Ascending aorta (tissue), 2 donors: Measurements from ENCODE around the gene MAP3K21. TPM values are rescaled to one million over a fixed set of nuclear protein-coding genes. Genes with fewer than 3 reads are reported as not detected.
A peak's percentile ranks its signal among the peaks of the same experiment; 100 is the strongest.

Experiments
- DNase-seq, 2 donors: peaks; one replicate each; pipeline ENCODE4 v3.0.0-alpha.2; 2019; ENCODE audit warnings: low spot score in 2 of 2
- H3K27ac ChIP-seq, 2 donors: fragments of 200-600 bp; sonication (generic); one replicate each; pipeline ENCODE4 v1.5.1; 2016 to 2017; ENCODE audit warnings: mild to moderate bottlenecking in 1 of 2
- H3K27me3 ChIP-seq: fragments of 200-600 bp; sonication (generic); one replicate; pipeline ENCODE4 v1.5.1; 2017
- H3K36me3 ChIP-seq, 2 donors: fragments of 200-600 bp; sonication (generic); one replicate each; pipeline ENCODE4 v1.5.1; 2016
- H3K4me1 ChIP-seq, 2 donors: fragments of 200-600 bp; sonication (generic); one replicate each; pipeline ENCODE4 v1.5.1; 2016 to 2017; ENCODE audit warnings: mild to moderate bottlenecking in 1 of 2
- H3K4me3 ChIP-seq, 2 donors: fragments of 200-600 bp; sonication (generic); one replicate each; pipeline ENCODE4 v1.5.1; 2016 to 2017; ENCODE audit warnings: mild to moderate bottlenecking in 1 of 2
- H3K9me3 ChIP-seq, 2 donors: fragments of 200-600 bp; sonication (generic); one replicate each; pipeline ENCODE4 v1.5.1; 2016
- CTCF ChIP-seq, 3 experiments: fragments of 200-600 bp in 2 of 3; fragments of 450-650 bp in 1 of 3; sonication (generic) in 2 of 3; IDR thresholded peaks; one replicate each; pipeline ENCODE4 v1.5.1; 2016 to 2019; ENCODE audit warnings: antibody characterized with exemption in 3 of 3, mild to moderate bottlenecking in 1 of 3, moderate library complexity in 1 of 3
- intact Hi-C: fragments of 100-400 bp; cut with DNase I; formaldehyde crosslinking; loops from one replicate; pipeline ENCODE4 v1.15.1; 2023
- total RNA-seq: library from RNA; depleted of rRNA; stranded (reverse); fragments of >200 nt; gene quantifications from one replicate; pipeline ENCODE4 v1.1.0, GENCODE V29; 2016

Gene MAP3K21
- total RNA-seq, 1 donor from 2014 or later: 2.6 TPM

GRCh38 chr1:233289676-233290075 is 37.8 kb upstream of the MAP3K21 start:
- no peak for DNase-seq
- H3K27me3 ChIP-seq: no peaks in the 10 kb centered on the region
- intact Hi-C loops: no loop called here
- H3K27ac ChIP-seq: no peak overlapping the region
- H3K36me3 ChIP-seq: no peaks in the 10 kb centered on the region
- no peaks in the 10 kb centered on the region for H3K4me1 ChIP-seq
- H3K4me3 ChIP-seq: no peak overlapping the region
- no peak for TF ChIP-seq CTCF (IDR thresholded peaks at IDR 0.05)
- no peaks in the 10 kb centered on the region for H3K9me3 ChIP-seq

DNA sequence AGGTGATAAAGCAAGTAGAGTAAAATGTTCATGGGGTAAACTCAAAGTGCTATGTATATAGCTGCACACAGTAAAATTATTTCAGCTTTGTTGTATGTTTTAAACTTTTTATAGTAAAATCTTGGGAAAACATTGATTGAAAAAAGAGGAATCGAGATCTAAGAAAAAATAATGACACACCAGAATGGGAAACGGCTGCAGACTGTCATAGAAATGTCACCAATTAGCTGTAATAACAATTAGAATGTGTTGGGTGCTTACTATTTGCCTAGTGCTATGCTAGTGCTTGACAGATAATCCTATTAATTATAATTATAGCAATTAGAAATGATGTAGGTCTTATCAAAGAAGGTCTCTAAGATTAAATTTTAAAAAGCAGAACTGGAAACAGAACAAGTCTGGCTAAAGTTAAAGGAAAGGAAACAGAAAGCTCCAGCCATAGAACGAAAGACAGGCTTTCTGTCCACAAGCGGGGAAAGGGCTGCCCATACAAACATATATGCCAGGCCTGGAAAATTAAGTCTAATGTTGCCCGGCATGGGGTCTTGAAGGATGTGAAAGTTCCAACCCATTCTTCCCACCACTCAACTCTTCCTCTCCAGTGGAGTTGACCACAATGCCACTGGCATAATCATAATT is 37.0 kb upstream of the MAP3K21 start:
- H3K9me3 ChIP-seq: no peaks in the 10 kb centered on the region
- no peaks in the 10 kb centered on the region for H3K27me3 ChIP-seq
- H3K27ac ChIP-seq: no peak overlapping the region
- H3K4me3 ChIP-seq: no peak overlapping the region
- no peak for TF ChIP-seq CTCF (IDR thresholded peaks at IDR 0.05)
- intact Hi-C loops: no loop called here
- H3K4me1 ChIP-seq: no peaks in the 10 kb centered on the region
- H3K36me3 ChIP-seq: no peaks in the 10 kb centered on the region
- no peak for DNase-seq

GRCh38 chr1:233293556-233294446 is 33.7 kb upstream of the MAP3K21 start:
- DNase-seq: no peak
- Histone ChIP-seq H3K27ac (no peak overlapping the region), H3K36me3 (no peaks in the 10 kb centered on the region), H3K4me1 (no peaks in the 10 kb centered on the region), H3K9me3 (no peaks in the 10 kb centered on the region), H3K4me3 (no peak overlapping the region), H3K27me3 (no peaks in the 10 kb centered on the region)
- intact Hi-C loops: no loop called here
- TF ChIP-seq CTCF (IDR thresholded peaks at IDR 0.05): no peak

GRCh38 chr1:233294913-233295236 is 32.6 kb upstream of the MAP3K21 start:
- H3K27ac ChIP-seq: peak overlapping the region; percentile 9 to 24
- H3K4me1 ChIP-seq: no peaks in the 10 kb centered on the region
- no peak for DNase-seq
- TF ChIP-seq CTCF (IDR thresholded peaks at IDR 0.05): no peak
- intact Hi-C loops: no loop called here
- H3K4me3 ChIP-seq: peak overlapping the region; percentile 63 to 75
- H3K36me3 ChIP-seq: no peaks in the 10 kb centered on the region
- no peaks in the 10 kb centered on the region for H3K9me3 ChIP-seq
- H3K27me3 ChIP-seq: no peaks in the 10 kb centered on the region

DNA sequence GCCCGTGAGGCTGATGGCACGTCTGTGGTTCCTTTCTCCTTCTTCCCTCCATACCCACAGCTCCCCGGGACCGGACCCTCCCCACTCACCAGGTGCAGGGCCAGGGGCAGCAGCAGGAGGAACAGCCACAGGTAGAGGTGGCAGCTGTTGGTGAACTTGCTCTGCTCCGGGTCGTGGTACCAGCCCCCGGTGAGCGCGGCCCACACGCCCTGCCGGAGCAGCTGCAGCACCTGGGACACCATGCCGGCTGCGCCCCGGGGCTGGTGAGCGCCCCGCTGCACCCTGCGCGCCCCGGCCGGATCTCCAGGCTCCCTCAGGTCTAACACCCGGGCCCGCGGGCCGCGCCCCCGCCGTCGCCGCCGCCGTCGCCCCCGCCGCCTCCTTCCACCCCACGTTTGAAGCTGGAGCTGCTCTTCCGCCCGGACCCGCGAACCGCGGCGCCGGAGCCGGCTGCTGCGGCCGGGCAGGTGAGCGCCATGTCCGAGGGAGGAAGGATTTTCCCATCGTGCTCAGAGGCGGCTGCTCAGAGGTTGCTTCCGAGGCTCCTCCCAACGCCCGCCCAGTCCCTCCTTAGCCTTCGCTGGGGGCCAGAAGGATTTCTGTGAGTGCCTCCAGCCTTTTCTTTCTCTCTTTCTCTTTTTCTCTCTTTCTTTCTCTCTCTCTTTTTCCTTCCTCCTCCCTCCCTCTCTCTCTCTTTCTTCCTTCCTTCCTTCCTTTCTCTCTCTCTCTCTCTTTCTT is 32.1 kb upstream of the MAP3K21 start, which contains the start of gene PCNX2:
TSS of gene PCNX2 (minus strand) at position 489 of the 738 bp plus-strand sequence. CDS start at position 242, 247 bp downstream.
- Histone ChIP-seq H3K4me1 (no peaks in the 10 kb centered on the region), H3K4me3 (peak within 1 kb of the TSS; percentile 63 to 75), H3K27ac (peak within 1 kb of the TSS; percentile 9 to 24), H3K9me3 (no peaks in the 10 kb centered on the region), H3K36me3 (no peaks in the 10 kb centered on the region), H3K27me3 (no peaks in the 10 kb centered on the region)
- intact Hi-C loops: no loop called here
- no peak for DNase-seq
- TF ChIP-seq CTCF (IDR thresholded peaks at IDR 0.05): no peak
